HG02943 (cell line): ENCODE measurements around the gene RPS29.

Source experiments
- ATAC-seq: cut with Tn5 transposase; IDR thresholded peaks from one replicate; pipeline ENCODE4 v1.9.1; 2021; ENCODE audit warnings: mild to moderate bottlenecking, low read depth, moderate library complexity; ENCODE audit not compliant: unreplicated experiment

Gene RPS29

DNA sequence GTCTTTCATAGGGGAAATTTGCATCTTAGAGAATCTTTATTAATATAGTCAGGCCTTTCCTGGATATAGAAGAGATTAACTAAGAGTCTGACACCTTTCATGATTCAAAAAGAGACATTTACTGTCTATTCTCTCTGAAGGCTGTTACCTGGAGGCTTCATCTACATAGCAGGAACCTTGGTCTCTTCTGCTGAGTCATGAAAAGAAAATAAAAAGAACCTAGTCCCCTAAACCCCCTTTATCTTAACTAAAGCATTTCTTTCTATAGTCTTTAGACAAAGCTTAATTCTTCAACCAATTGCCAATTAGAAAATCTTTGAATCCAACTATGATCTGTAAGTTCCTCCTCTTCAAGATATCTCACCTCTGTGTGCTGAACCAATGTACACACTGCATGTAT, 33.1 kb downstream of the RPS29 start:
- no peak for ATAC-seq

GRCh38 chr14:49551569-49551968, 34.6 kb downstream of the RPS29 start:
- ATAC-seq, result no peak

DNA sequence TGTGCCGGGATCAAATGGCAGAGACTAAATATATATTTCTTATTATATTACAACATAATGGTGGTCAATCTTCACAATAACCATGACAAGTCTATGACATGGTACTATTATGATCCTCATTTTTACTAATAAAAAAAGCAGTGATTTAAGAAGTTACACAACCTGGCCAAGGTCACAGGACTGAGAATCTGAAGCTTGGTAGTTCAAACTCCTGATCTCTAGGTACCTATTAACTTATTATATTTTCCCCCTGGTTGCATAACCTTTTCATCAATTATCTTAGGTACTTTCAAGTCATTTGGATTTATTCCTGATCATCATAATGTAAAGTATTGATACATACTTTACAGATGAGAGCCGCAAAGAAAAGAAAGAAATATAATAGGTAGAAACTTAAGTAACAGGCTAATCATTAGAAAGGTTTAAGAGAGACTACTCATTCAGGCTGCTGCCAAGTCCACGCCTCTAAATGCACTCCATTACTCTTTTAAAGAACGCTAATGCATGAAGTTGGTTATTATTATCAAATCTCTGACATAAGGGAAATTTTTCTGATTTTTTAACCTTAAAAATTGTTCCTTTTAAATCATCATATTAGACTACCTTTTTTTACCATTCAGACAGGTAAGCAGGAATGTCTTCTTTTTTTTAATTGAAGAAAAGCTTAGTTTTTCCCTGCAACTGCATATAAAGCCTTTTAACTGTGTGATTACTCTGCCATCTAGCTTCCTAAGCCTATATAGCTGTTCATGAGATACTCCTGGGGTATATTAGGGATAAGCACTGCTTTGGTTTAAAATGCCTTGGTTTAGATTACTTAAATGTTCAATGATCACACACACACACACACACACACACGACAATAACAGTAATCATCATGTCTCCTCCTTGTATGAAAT, 35.6 kb downstream of the RPS29 start:
- no peak for ATAC-seq

DNA sequence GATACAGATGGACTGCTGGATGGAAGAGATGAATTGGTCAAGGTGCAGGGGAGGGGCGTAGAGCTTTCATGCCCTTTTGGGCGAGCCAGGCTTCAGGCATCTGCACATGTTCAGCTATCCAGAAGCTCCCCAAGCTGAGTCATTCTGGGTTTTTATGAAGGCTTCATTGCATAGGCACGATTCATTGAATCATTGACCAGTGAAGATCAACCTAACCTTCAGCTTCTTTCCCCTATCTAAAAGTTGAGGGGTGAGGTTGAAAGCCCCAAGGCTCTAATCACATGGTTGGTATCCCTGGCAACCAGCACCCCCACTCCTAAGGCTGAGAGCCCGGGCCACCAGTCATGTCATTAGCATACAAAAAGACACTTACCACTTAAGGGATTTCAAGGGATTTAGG, 36.3 kb downstream of the RPS29 start:
- no peak for ATAC-seq

GRCh38 chr14:49549446-49549845, 36.7 kb downstream of the RPS29 start:
- ATAC-seq, result no peak

DNA sequence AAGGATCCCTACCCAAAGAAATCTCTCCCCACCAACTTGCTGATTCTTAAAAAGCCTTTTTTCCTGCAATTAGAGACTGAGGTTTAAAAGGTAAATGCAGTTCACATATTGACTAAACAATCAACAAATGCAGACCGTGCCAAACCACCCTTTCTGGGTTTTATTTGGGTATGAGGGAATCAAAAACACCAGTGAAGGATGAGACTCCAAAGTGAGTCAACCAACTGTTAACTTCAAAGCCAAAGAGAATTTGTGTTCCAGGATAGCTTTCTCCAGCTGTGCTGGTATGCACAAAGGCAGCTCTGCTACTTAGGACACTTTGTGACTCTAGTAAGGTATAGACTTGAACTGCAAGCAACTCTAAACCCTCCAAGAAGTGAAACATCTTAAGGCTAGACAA, 39.4 kb downstream of the RPS29 start:
- ATAC-seq, result no peak

- no peak for ATAC-seq
Observed at GRCh38 chr14:49545716-49546115, 40.5 kb downstream of the RPS29 start.

DNA sequence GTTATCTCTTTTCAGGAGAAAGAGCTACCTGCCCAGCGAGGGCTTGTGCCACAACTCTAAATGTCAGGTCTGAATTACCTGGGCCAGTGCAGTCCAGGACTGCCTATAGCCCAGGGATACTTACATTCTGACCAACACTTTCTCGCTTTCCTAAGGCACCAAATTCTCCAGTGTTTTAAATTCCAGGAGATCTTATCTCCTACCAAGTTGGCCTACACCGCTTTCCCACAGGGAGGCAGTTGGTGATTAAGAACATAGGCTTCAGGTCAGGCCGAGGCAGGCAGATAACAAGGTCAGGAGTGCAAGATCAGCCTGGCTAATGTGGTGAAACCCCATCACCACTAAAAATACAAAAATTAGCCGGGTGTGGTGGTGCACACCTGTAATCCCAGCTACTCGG, 41.1 kb downstream of the RPS29 start:
- no peak for ATAC-seq

GRCh38 chr14:49541049-49541448, 45.1 kb downstream of the RPS29 start:
- ATAC-seq, result no peak

GRCh38 chr14:49538852-49539251, 47.3 kb downstream of the RPS29 start:
- no peak for ATAC-seq
